Effector memory CD8-positive, alpha-beta T cell (primary cell): ENCODE results near the gene ACIN1.

Source experiments
- ATAC-seq: fragments of 150-1000 bp; cut with Tn5 transposase; replicated peaks from 2 replicates; pipeline ENCODE4 v1.10.0; 2021; ENCODE audit warnings: mild to moderate bottlenecking, moderate library complexity
- DNase-seq, 3 experiments: peaks; one replicate each; pipeline ENCODE4 v3.0.0; 2021
- H3K27ac Mint-ChIP-seq, 2 donors: one replicate each; pipeline ENCODE4 v1.8.0; 2022; ENCODE audit warnings: mild to moderate bottlenecking in 2 of 2, mixed read lengths in 2 of 2, moderate library complexity in 2 of 2
- H3K27me3 Mint-ChIP-seq, 2 donors: one replicate each; pipeline ENCODE4 v1.8.0; 2022; ENCODE audit warnings: mixed read lengths in 2 of 2
- H3K36me3 Mint-ChIP-seq: one replicate; pipeline ENCODE4 v1.8.0; 2022; ENCODE audit warnings: mild to moderate bottlenecking, moderate library complexity, mixed read lengths; ENCODE audit not compliant: insufficient read depth
- H3K4me1 Mint-ChIP-seq, 2 donors: one replicate each; pipeline ENCODE4 v1.8.0; 2022; ENCODE audit warnings: low read depth in 2 of 2, mixed read lengths in 2 of 2
- H3K4me3 Mint-ChIP-seq, 2 donors: one replicate each; pipeline ENCODE4 v1.8.0; 2022; ENCODE audit warnings: mild to moderate bottlenecking in 2 of 2, mixed read lengths in 2 of 2, moderate library complexity in 2 of 2
- H3K9me3 Mint-ChIP-seq, 2 donors: one replicate each; pipeline ENCODE4 v1.8.0; 2022; ENCODE audit warnings: mixed read lengths in 2 of 2

ACIN1 gene

GRCh38 chr14:23040100-23040499 lies 54.8 kb downstream of the ACIN1 start:
- H3K9me3 Mint-ChIP-seq = no peaks in the 10 kb centered on the region
- H3K27ac Mint-ChIP-seq = no peak overlapping the region
- H3K36me3 Mint-ChIP-seq = peaks cover 5% of the 10 kb centered on the region
- H3K4me1 Mint-ChIP-seq = peaks cover 0 to 2% of the 10 kb centered on the region in 2 donors
- no peak for DNase-seq
- H3K4me3 Mint-ChIP-seq = no peak overlapping the region
- peaks cover 0 to 18% of the 10 kb centered on the region in 2 donors for H3K27me3 Mint-ChIP-seq
- ATAC-seq = no peak

- Mint-ChIP-seq H3K27ac (peak overlapping the region; percentile 92 to 98), H3K36me3 (peaks cover 29% of the 10 kb centered on the region), H3K4me3 (peak overlapping the region; percentile 90 to 97), H3K9me3 (no peaks in the 10 kb centered on the region), H3K27me3 (no peaks in the 10 kb centered on the region), H3K4me1 (peaks cover 6 to 18% of the 10 kb centered on the region in 2 donors)
- ATAC-seq (no peak), DNase-seq (no peak)
Observed at GRCh38 chr14:23035303-23036144, 59.4 kb downstream of the ACIN1 start.

DNA sequence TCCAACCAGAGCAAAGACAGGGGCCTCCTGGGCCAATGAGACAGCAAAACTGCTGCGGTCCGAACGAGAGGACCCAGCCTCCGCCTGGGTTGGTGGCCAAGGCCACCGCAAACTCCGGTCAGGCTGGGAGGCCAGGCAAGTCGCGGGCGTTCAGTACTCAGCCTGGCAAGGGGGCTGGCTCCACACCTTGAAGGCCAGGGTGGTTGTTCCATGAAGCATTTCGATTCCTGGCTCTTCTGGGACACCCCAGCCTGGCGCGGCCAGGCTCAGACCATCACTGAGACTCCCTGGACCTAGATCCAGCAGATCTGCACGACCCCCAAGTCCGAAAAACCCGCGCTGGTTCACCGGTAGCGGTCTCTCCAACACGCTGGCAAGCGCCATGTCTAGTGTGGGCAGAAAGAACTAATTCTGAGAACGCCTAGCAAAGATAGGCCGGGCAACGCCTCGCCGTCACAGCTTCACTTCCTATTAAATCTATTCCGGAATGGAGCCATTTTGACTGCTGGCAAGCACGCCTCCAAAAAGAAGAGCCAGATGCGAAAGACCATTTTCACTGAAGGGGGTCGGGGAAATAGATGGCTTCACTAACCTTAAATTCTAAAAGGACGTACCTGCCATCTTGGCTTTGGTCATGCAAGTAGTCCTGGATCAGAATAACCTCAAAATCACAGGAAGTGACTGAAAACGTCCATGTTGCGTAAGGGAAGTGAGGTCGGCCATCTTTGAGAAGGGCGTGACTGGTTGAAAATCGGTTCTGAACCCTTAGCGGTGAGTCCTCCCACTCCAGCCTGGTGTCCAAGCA lies 60.2 kb downstream of the ACIN1 start, which contains the start of gene PSMB5:
PSMB5 (minus strand) TSS at position 403 of the 805 bp plus-strand sequence; CDS start at position 384, 19 bp downstream.
- H3K9me3 Mint-ChIP-seq = no peaks in the 10 kb centered on the region
- no peaks in the 10 kb centered on the region for H3K27me3 Mint-ChIP-seq
- peak within 1 kb of the TSS; percentile 92 to 98 for H3K27ac Mint-ChIP-seq
- H3K4me3 Mint-ChIP-seq = peak within 1 kb of the TSS; percentile 90 to 97
- ATAC-seq (peak; percentile 91), DNase-seq (peak; percentile 84 to 88 (median 85))
- peaks cover 34% of the 10 kb centered on the region for H3K36me3 Mint-ChIP-seq
- H3K4me1 Mint-ChIP-seq = peaks cover 6 to 18% of the 10 kb centered on the region in 2 donors

- Mint-ChIP-seq H3K9me3 (no peaks in the 10 kb centered on the region), H3K27ac (peak overlapping the region; percentile 92 to 98), H3K27me3 (no peaks in the 10 kb centered on the region), H3K4me3 (peak overlapping the region; percentile 90 to 97), H3K36me3 (peaks cover 37% of the 10 kb centered on the region), H3K4me1 (peaks cover 12 to 24% of the 10 kb centered on the region in 2 donors)
- no peak for DNase-seq
- no peak for ATAC-seq
Observed at GRCh38 chr14:23033801-23034497, 61.0 kb downstream of the ACIN1 start.

DNA sequence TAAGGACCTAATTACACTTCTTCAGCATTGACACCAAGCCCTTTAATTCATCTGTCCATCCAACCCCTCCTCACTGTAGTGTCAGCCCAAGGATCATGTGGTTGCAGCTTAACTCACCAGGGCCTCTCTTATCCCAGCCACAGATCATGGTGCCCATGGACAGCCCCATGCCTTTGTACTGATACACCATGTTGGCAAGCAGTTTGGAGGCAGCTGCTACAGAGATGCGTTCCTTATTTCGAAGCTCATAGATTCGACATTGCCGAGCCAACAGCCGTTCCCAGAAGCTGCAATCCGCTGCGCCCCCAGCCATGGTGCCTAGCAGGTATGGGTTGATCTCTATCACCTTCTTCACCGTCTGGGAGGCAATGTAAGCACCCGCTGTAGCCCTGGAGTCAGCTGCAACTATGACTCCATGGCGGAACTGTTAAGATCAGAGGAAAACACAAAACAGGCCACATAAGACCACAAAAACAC lies 61.6 kb downstream of the ACIN1 start:
- no peaks in the 10 kb centered on the region for H3K9me3 Mint-ChIP-seq
- peaks cover 37% of the 10 kb centered on the region for H3K36me3 Mint-ChIP-seq
- no peak for DNase-seq
- no peaks in the 10 kb centered on the region for H3K27me3 Mint-ChIP-seq
- H3K4me1 Mint-ChIP-seq = peaks cover 16 to 28% of the 10 kb centered on the region in 2 donors
- H3K4me3 Mint-ChIP-seq = peak overlapping the region; percentile 90 to 97
- H3K27ac Mint-ChIP-seq = peak overlapping the region; percentile 92 to 98
- ATAC-seq = no peak

- Mint-ChIP-seq H3K27me3 (no peaks in the 10 kb centered on the region), H3K27ac (no peak overlapping the region), H3K9me3 (no peaks in the 10 kb centered on the region), H3K4me3 (no peak overlapping the region), H3K36me3 (peaks cover 47% of the 10 kb centered on the region), H3K4me1 (peaks cover 16 to 27% of the 10 kb centered on the region in 2 donors)
- DNase-seq = no peak
- no peak for ATAC-seq
Observed at GRCh38 chr14:23030936-23031335, 64.0 kb downstream of the ACIN1 start.

DNA sequence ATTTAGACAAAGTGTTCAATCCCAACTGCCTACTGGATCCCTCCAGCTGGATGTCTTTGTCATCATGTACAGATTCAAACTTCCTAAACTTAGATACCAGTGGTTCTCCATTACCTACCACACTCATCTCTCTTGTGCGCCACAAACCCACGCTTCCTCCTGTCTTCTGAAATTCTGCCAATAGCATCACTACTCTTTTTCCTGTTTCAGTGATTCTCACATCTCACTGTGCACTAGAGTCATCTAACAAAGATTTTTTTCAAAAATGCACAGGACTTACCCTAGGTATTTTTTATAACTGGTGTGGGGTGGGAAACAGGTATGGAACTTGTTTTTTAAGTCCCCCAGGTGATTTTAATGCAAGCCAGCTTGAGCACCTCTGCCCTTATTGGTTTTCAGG lies 66.1 kb downstream of the ACIN1 start:
- H3K9me3 Mint-ChIP-seq = no peaks in the 10 kb centered on the region
- H3K27ac Mint-ChIP-seq = peak overlapping the region; percentile 14 to 16
- peaks cover 22 to 26% of the 10 kb centered on the region in 2 donors for H3K4me1 Mint-ChIP-seq
- peak overlapping the region in 1 of 2 donors; percentile 1 for H3K4me3 Mint-ChIP-seq
- H3K36me3 Mint-ChIP-seq = peaks cover 44% of the 10 kb centered on the region
- H3K27me3 Mint-ChIP-seq = no peaks in the 10 kb centered on the region
- ATAC-seq (peak; percentile 56), DNase-seq (no peak)

- Mint-ChIP-seq H3K36me3 (peaks cover 16% of the 10 kb centered on the region), H3K4me1 (peaks cover 15 to 30% of the 10 kb centered on the region in 2 donors), H3K4me3 (no peak overlapping the region), H3K27me3 (no peaks in the 10 kb centered on the region), H3K9me3 (no peaks in the 10 kb centered on the region), H3K27ac (peak overlapping the region in 1 of 2 donors; percentile 82)
- ATAC-seq (no peak), DNase-seq (no peak)
Observed at GRCh38 chr14:23025151-23025814, 69.7 kb downstream of the ACIN1 start.

DNA sequence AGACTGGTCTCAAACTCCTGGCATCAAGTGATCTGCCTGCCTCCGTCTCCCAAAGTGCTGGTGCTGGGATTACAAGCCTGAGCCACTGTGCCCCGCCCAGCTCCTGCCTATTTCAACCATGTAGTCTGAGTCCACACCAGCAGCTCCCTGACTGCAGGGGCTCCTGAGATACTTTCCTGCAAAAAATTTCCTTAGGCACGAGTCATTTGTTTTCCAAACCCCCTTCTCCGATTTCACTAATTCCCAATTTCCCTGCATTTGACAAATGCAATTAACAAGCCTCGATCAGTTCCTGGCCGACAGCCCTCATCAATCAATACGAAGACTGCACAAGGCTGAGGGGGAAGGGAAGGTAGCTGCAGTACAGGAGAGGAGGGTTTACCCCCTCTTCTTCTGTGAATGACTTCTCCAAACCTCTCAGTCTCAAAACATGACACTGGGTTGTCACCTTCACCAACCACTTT lies 70.3 kb downstream of the ACIN1 start:
- no peaks in the 10 kb centered on the region for H3K27me3 Mint-ChIP-seq
- no peaks in the 10 kb centered on the region for H3K9me3 Mint-ChIP-seq
- no peak overlapping the region for H3K27ac Mint-ChIP-seq
- DNase-seq (no peak), ATAC-seq (no peak)
- peaks cover 13% of the 10 kb centered on the region for H3K36me3 Mint-ChIP-seq
- no peak overlapping the region for H3K4me3 Mint-ChIP-seq
- H3K4me1 Mint-ChIP-seq = peaks cover 15 to 30% of the 10 kb centered on the region in 2 donors

DNA sequence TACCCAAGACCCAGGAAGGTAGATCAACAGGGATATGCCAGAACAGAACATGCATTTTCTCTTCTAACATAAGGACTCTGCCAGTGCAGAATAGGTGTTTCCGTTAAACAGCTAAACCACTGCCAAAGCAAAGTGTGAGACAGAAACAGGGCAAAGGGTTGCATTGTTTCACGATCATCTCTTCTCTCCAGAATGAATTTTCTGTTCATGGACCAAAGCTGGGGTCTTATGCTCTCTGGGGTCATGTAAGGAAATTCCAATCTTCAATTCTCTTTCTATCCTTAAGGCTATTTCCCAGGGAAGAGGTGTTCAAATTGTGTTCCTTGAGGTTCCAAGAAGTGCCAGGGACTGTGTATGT lies 71.2 kb downstream of the ACIN1 start:
- no peak for ATAC-seq
- no peak for DNase-seq
- no peaks in the 10 kb centered on the region for H3K27me3 Mint-ChIP-seq
- no peaks in the 10 kb centered on the region for H3K9me3 Mint-ChIP-seq
- no peak overlapping the region for H3K4me3 Mint-ChIP-seq
- H3K27ac Mint-ChIP-seq = peak overlapping the region in 1 of 2 donors; percentile 69
- H3K4me1 Mint-ChIP-seq = peaks cover 7 to 22% of the 10 kb centered on the region in 2 donors
- peaks cover 11% of the 10 kb centered on the region for H3K36me3 Mint-ChIP-seq

DNA sequence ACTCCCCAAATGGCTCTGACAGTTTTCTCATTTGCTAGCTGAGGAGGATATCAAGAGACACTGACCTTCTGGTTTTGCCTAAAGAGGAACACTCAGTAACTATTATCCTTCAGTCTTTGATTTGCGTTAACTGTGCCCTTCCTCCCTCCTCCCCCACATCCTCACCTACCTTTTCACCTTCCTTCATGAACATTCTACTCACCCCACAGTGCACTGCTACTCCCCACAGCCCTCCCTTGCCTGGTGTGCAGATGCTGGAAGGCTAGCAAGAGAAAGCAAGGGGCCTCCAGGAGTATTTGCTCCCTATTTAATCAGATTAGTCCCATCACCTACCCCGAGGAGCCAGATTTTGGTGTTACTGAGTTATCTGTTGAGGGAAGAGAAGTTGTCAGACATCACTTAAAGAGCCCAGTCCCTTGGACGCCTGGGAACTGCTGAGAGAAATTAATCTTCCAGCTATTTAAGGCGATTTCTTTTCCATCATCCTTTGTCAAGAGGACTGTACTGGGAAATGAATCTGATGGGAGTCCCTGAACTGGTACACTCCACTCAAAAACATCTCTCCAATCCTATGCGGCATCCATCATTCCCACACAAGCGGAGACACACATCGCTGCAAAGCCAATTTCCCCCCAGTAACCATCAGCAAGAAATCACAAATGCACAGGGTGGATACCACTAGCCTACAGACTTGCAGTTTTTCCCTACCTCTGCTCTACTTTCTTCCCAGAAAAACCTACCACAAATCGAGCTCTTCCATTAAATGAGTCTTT lies 71.7 kb downstream of the ACIN1 start:
- Mint-ChIP-seq H3K27me3 (no peaks in the 10 kb centered on the region), H3K9me3 (no peaks in the 10 kb centered on the region), H3K4me3 (no peak overlapping the region), H3K4me1 (peaks cover 5 to 20% of the 10 kb centered on the region in 2 donors), H3K36me3 (peaks cover 11% of the 10 kb centered on the region), H3K27ac (no peak overlapping the region)
- DNase-seq = no peak
- ATAC-seq = no peak

GRCh38 chr14:23021889-23022442 lies 73.0 kb downstream of the ACIN1 start:
- DNase-seq (no peak), ATAC-seq (no peak)
- H3K9me3 Mint-ChIP-seq = no peaks in the 10 kb centered on the region
- no peaks in the 10 kb centered on the region for H3K27me3 Mint-ChIP-seq
- H3K4me3 Mint-ChIP-seq = no peak overlapping the region
- peaks cover 4% of the 10 kb centered on the region for H3K36me3 Mint-ChIP-seq
- H3K27ac Mint-ChIP-seq = no peak overlapping the region
- H3K4me1 Mint-ChIP-seq = peaks cover 5 to 20% of the 10 kb centered on the region in 2 donors
